HepG2 (cell line): Measurements from ENCODE around the gene PRKG1.
A peak's percentile ranks its signal among the peaks of the same experiment; 100 is the strongest.

Experiments used
- CCAR2 ChIP-seq: fragments of 200-400 bp; formaldehyde crosslinking; optimal IDR thresholded peaks from 2 replicates; pipeline ENCODE3; 2018; ENCODE audit warnings: low read depth, mild to moderate bottlenecking, low read length, moderate library complexity
- EZH2 ChIP-seq: conservative IDR thresholded peaks from 2 replicates; pipeline ENCODE4 v1.6.1; 2012; ENCODE audit warnings: mild to moderate bottlenecking, low read depth, low read length, moderate library complexity
- GABPB1 ChIP-seq: IDR thresholded peaks from 2 replicates; pipeline ENCODE4 v1.6.1; 2016; ENCODE audit warnings: mild to moderate bottlenecking, missing genetic modification reagents, moderate library complexity, missing compliant biosample characterization
- TF ChIP-seq, protein P1 (sequence below): sonication (generic); formaldehyde crosslinking; IDR thresholded peaks from 2 replicates; pipeline ENCODE4 v1.4.0; 2020; ENCODE audit warnings: missing genetic modification reagents, borderline replicate concordance
- TF ChIP-seq, protein P2 (sequence below): sonication (generic); formaldehyde crosslinking; IDR thresholded peaks from 2 replicates; pipeline ENCODE4 v1.5.0; 2020; ENCODE audit warnings: missing genetic modification reagents
- TF ChIP-seq, protein P3 (sequence below): sonication (generic); formaldehyde crosslinking; IDR thresholded peaks from 2 replicates; pipeline ENCODE4 v1.5.0; 2020; ENCODE audit warnings: mild to moderate bottlenecking, missing genetic modification reagents, moderate library complexity

DNA sequence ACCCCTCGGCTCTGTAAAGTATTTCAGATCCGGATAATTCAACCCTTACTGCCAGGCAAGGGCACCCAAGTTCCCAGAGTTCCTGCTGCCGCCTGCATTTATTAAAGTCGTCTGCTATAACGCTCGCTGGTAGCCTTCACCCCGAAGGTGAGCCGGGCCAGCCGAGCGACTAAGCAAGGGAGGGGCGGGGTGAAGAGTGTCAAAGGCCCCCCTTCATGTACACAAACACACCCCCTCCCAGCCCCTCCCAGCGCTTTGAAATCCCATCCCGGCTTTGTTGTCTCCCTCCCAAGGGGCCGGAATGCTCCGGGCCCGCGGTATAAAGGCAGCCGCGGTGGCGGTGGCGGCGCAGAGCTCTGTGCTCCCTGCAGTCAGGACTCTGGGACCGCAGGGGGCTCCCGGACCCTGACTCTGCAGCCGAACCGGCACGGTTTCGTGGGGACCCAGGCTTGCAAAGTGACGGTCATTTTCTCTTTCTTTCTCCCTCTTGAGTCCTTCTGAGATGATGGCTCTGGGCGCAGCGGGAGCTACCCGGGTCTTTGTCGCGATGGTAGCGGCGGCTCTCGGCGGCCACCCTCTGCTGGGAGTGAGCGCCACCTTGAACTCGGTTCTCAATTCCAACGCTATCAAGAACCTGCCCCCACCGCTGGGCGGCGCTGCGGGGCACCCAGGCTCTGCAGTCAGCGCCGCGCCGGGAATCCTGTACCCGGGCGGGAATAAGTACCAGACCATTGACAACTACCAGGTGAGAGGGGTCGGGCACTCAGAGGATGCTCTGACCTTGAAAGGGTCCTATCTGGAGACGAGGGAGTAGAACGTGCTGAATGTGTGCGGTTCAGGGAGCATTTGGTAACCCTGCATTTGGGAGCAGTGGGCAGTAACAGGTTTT, 1239.9 kb downstream of the PRKG1 start, which contains the start of gene DKK1:
- peak; percentile 73 for TF ChIP-seq CCAR2
- TF ChIP-seq, protein P1, sequence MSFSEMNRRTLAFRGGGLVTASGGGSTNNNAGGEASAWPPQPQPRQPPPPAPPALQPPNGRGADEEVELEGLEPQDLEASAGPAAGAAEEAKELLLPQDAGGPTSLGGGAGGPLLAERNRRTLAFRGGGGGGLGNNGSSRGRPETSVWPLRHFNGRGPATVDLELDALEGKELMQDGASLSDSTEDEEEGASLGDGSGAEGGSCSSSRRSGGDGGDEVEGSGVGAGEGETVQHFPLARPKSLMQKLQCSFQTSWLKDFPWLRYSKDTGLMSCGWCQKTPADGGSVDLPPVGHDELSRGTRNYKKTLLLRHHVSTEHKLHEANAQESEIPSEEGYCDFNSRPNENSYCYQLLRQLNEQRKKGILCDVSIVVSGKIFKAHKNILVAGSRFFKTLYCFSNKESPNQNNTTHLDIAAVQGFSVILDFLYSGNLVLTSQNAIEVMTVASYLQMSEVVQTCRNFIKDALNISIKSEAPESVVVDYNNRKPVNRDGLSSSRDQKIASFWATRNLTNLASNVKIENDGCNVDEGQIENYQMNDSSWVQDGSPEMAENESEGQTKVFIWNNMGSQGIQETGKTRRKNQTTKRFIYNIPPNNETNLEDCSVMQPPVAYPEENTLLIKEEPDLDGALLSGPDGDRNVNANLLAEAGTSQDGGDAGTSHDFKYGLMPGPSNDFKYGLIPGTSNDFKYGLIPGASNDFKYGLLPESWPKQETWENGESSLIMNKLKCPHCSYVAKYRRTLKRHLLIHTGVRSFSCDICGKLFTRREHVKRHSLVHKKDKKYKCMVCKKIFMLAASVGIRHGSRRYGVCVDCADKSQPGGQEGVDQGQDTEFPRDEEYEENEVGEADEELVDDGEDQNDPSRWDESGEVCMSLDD, result 0 out of 2 replicates have a peak, but pooled peaks have one; percentile 20
- TF ChIP-seq, protein P2, sequence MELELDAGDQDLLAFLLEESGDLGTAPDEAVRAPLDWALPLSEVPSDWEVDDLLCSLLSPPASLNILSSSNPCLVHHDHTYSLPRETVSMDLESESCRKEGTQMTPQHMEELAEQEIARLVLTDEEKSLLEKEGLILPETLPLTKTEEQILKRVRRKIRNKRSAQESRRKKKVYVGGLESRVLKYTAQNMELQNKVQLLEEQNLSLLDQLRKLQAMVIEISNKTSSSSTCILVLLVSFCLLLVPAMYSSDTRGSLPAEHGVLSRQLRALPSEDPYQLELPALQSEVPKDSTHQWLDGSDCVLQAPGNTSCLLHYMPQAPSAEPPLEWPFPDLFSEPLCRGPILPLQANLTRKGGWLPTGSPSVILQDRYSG (CRISPR knock-in tag), result no peak
- TF ChIP-seq, protein P3, sequence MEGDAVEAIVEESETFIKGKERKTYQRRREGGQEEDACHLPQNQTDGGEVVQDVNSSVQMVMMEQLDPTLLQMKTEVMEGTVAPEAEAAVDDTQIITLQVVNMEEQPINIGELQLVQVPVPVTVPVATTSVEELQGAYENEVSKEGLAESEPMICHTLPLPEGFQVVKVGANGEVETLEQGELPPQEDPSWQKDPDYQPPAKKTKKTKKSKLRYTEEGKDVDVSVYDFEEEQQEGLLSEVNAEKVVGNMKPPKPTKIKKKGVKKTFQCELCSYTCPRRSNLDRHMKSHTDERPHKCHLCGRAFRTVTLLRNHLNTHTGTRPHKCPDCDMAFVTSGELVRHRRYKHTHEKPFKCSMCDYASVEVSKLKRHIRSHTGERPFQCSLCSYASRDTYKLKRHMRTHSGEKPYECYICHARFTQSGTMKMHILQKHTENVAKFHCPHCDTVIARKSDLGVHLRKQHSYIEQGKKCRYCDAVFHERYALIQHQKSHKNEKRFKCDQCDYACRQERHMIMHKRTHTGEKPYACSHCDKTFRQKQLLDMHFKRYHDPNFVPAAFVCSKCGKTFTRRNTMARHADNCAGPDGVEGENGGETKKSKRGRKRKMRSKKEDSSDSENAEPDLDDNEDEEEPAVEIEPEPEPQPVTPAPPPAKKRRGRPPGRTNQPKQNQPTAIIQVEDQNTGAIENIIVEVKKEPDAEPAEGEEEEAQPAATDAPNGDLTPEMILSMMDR (CRISPR knock-in tag), result peak; percentile 94
- peak; percentile 51 for TF ChIP-seq GABPB1 (CRISPR knock-in tag)
- TF ChIP-seq EZH2, result no peak
